Loucy (cell line): ENCODE results near the gene RPL21.

Experiments
- H2AFZ ChIP-seq: fragments of 200-600 bp; sonication (generic); 2 replicates; pipeline ENCODE4 v1.6.0; 2016; ENCODE audit warnings: antibody characterized with exemption, mild to moderate bottlenecking, low read length, moderate library complexity
- H3F3A ChIP-seq: fragments of 200-600 bp; 2 replicates; pipeline ENCODE4 v1.6.0; 2016; ENCODE audit warnings: antibody characterized with exemption, low read depth, mild to moderate bottlenecking
- H3K27me3 ChIP-seq: fragments of 200-600 bp; sonication (generic); 2 replicates; pipeline ENCODE4 v1.6.1; 2014; ENCODE audit warnings: low read length, mild to moderate bottlenecking; ENCODE audit not compliant: insufficient read depth, poor library complexity, severe bottlenecking
- H3K36me3 ChIP-seq: fragments of 200-600 bp; sonication (generic); 2 replicates; pipeline ENCODE4 v1.6.1; 2016; ENCODE audit warnings: low read length; ENCODE audit not compliant: insufficient read depth
- H3K4me1 ChIP-seq: fragments of 200-600 bp; sonication (generic); 2 replicates; pipeline ENCODE4 v1.5.1; 2014; ENCODE audit warnings: low read length, mild to moderate bottlenecking; ENCODE audit not compliant: insufficient read depth, poor library complexity, severe bottlenecking
- H3K4me2 ChIP-seq: fragments of 200-600 bp; sonication (generic); 2 replicates; pipeline ENCODE4 v1.6.0; 2014; ENCODE audit warnings: antibody characterized with exemption, low read length, low read depth, mild to moderate bottlenecking; ENCODE audit not compliant: poor library complexity, severe bottlenecking
- H3K4me3 ChIP-seq: fragments of 200-600 bp; sonication (generic); 2 replicates; pipeline ENCODE4 v1.5.1; 2014; ENCODE audit warnings: low read length, mild to moderate bottlenecking, mixed read lengths; ENCODE audit not compliant: poor library complexity, severe bottlenecking
- H3K79me2 ChIP-seq: fragments of 200-600 bp; sonication (generic); 2 replicates; pipeline ENCODE4 v1.6.1; 2014; ENCODE audit warnings: low read length; ENCODE audit not compliant: insufficient read depth
- H3K9ac ChIP-seq: fragments of 200-600 bp; sonication (generic); 2 replicates; pipeline ENCODE4 v1.6.0; 2014; ENCODE audit warnings: mild to moderate bottlenecking, low read depth, low read length, moderate library complexity; ENCODE audit not compliant: poor library complexity, severe bottlenecking
- H3K9me2 ChIP-seq: fragments of 200-600 bp; sonication (generic); replicated peaks from 2 replicates; pipeline ENCODE4 v1.6.1; 2016; ENCODE audit warnings: low read depth, low read length, mixed read lengths
- H3K9me3 ChIP-seq: fragments of 200-600 bp; sonication (generic); 2 replicates; pipeline ENCODE4 v1.6.1; 2014; ENCODE audit warnings: mild to moderate bottlenecking, antibody characterized with exemption, low read length, low read depth; ENCODE audit not compliant: insufficient read depth
- H4K20me1 ChIP-seq: fragments of 200-600 bp; sonication (generic); 2 replicates; pipeline ENCODE4 v1.6.0; 2014; ENCODE audit warnings: antibody characterized with exemption, low read length, mild to moderate bottlenecking; ENCODE audit not compliant: insufficient read depth, poor library complexity, severe bottlenecking
- EZH2phosphoT487 ChIP-seq: fragments of 200-600 bp; IDR thresholded peaks from 2 replicates; pipeline ENCODE4 v1.6.1; 2018; ENCODE audit warnings: antibody characterized with exemption, mild to moderate bottlenecking, moderate library complexity, borderline replicate concordance
- TF ChIP-seq, protein P1 (sequence below): fragments of 200-600 bp; sonication (generic); conservative IDR thresholded peaks from 2 replicates; pipeline ENCODE4 v1.5.1; 2014; ENCODE audit warnings: mild to moderate bottlenecking, antibody characterized with exemption, low read length

RPL21 gene

DNA sequence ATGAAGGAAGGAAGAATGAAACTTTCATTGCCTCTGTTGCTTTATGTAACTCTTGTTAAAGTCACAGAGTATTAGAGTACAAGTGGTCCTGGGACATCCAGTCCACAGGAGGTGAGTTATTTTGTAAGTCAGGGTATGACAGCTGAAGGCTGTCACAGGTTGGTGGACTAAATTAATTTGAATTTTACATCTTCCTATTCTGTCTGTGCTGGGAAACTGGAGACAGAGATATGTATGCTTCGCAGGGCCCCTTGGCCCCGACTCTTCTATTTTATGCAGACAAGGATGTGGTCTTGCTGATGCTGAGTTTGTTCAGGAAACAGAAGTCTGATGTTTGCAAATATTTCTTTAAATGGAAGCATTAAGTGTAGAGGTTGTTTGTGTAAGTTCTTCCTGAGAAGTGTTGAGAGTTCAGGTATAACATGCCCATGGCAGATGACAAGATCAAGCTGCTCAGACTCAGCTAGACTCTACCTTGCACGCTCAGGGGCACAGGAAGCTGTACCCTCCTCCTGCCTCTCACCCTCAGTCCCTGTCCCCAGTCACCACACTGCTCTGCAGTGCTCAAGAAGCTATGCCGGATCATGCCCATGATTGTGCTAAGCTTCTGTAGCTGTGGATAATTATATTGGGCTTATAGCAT lies 42.6 kb downstream of the RPL21 start:
- no peak for TF ChIP-seq EZH2phosphoT487
- TF ChIP-seq, protein P1, sequence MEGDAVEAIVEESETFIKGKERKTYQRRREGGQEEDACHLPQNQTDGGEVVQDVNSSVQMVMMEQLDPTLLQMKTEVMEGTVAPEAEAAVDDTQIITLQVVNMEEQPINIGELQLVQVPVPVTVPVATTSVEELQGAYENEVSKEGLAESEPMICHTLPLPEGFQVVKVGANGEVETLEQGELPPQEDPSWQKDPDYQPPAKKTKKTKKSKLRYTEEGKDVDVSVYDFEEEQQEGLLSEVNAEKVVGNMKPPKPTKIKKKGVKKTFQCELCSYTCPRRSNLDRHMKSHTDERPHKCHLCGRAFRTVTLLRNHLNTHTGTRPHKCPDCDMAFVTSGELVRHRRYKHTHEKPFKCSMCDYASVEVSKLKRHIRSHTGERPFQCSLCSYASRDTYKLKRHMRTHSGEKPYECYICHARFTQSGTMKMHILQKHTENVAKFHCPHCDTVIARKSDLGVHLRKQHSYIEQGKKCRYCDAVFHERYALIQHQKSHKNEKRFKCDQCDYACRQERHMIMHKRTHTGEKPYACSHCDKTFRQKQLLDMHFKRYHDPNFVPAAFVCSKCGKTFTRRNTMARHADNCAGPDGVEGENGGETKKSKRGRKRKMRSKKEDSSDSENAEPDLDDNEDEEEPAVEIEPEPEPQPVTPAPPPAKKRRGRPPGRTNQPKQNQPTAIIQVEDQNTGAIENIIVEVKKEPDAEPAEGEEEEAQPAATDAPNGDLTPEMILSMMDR = no peak
- H3F3A ChIP-seq = no peaks in the 10 kb centered on the region
- peak overlapping the region; percentile 49 for H3K4me2 ChIP-seq
- H3K36me3 ChIP-seq = no peaks in the 10 kb centered on the region
- H4K20me1 ChIP-seq = no peaks in the 10 kb centered on the region
- no peaks in the 10 kb centered on the region for H3K9me2 ChIP-seq
- peak overlapping the region; percentile 7 for H3K4me3 ChIP-seq
- no peaks in the 10 kb centered on the region for H3K27me3 ChIP-seq
- H3K9ac ChIP-seq = peak overlapping the region; percentile 9
- H3K9me3 ChIP-seq = no peaks in the 10 kb centered on the region
- H3K4me1 ChIP-seq = peaks cover 18% of the 10 kb centered on the region
- peak overlapping the region; percentile 71 for H2AFZ ChIP-seq
- no peaks in the 10 kb centered on the region for H3K79me2 ChIP-seq

DNA sequence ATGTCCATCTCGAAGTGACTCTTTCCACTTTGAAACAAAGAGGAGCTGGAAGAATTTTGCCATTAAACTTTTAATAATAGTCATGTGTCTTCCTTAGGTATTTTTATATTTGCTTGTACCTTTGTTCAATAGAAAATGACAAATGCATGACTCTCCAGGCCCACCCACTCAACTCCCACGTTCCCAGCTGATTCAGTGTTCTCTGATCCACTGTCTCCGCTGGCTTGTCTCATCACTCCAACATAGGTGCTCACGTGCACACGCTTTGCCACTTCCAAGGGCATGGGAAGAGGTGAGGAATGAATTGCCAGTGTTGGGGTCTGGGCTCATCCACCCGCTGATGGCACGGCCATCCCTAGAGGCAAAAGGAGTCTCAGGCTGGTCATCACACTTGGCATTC lies 43.7 kb downstream of the RPL21 start:
- Histone ChIP-seq H2AFZ (no peak overlapping the region), H3K4me3 (no peak overlapping the region), H3K9me3 (no peaks in the 10 kb centered on the region), H3K4me2 (no peak overlapping the region), H3K79me2 (no peaks in the 10 kb centered on the region), H3K9ac (no peak overlapping the region), H3K9me2 (no peaks in the 10 kb centered on the region), H4K20me1 (no peaks in the 10 kb centered on the region), H3K36me3 (no peaks in the 10 kb centered on the region), H3K27me3 (no peaks in the 10 kb centered on the region), H3F3A (no peaks in the 10 kb centered on the region), H3K4me1 (peaks cover 18% of the 10 kb centered on the region)
- TF ChIP-seq EZH2phosphoT487 = no peak
- TF ChIP-seq, protein P1 = no peak

- no peak overlapping the region for H3K9ac ChIP-seq
- H3K4me1 ChIP-seq = peaks cover 18% of the 10 kb centered on the region
- no peaks in the 10 kb centered on the region for H3K9me2 ChIP-seq
- TF ChIP-seq EZH2phosphoT487 = no peak
- TF ChIP-seq, protein P1 = no peak
- no peaks in the 10 kb centered on the region for H3K79me2 ChIP-seq
- no peak overlapping the region for H3K4me3 ChIP-seq
- no peaks in the 10 kb centered on the region for H4K20me1 ChIP-seq
- H2AFZ ChIP-seq = no peak overlapping the region
- H3K4me2 ChIP-seq = no peak overlapping the region
- H3K27me3 ChIP-seq = no peaks in the 10 kb centered on the region
- H3K9me3 ChIP-seq = no peaks in the 10 kb centered on the region
- H3F3A ChIP-seq = no peaks in the 10 kb centered on the region
- no peaks in the 10 kb centered on the region for H3K36me3 ChIP-seq
Measured at GRCh38 chr13:27295660-27296059, 44.3 kb downstream of the RPL21 start.
